ENCODE measurements around the gene PLEKHH2.

Gene PLEKHH2

GRCh38 chr2:43764086-43764705, 127.1 kb downstream of the PLEKHH2 start:
- no peak for DNase-seq

- DNase-seq: no peak
Observed at GRCh38 chr2:43766006-43766405, 128.9 kb downstream of the PLEKHH2 start.

GRCh38 chr2:43773876-43774613, 137.0 kb downstream of the PLEKHH2 start, which contains the start of gene DYNC2LI1:
Gene DYNC2LI1 (plus strand): TSS chr2:43774039. CDS start chr2:43774139, 100 bp downstream.
- peak; percentile 10 for DNase-seq

- DNase-seq: no peak
Observed at GRCh38 chr2:43774617-43775016, 137.6 kb downstream of the PLEKHH2 start.

GRCh38 chr2:43776324-43776723, 139.3 kb downstream of the PLEKHH2 start:
- no peak for DNase-seq

DNA sequence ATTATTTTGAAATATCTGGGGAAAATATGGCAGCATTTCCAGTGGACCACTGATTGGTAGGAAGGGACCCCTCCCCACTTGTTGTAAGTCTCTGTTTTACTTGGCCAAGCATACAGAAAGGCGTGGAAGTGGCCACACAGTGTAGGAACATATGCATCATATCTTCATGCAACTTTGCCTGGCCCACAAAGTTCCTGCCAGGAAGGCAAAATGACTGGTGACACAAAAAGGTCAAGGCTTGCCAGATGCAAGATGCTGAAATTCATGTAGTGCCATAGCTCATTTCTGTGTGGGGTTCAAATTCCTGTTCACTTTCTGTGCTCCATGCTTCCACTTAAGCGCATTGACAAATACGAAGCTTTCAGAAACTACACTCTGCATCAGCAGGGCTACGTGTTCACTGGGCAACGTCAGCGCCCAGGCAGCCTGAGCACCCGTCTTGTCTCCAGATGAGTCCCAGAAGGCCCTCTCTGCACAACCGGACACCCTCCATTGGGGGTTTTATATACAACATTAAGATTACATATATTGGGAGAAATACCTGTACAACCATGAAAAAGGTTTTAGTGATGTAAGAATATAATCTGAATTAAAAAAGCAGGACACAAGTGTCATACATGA, 140.4 kb downstream of the PLEKHH2 start:
- no peak for DNase-seq

DNA sequence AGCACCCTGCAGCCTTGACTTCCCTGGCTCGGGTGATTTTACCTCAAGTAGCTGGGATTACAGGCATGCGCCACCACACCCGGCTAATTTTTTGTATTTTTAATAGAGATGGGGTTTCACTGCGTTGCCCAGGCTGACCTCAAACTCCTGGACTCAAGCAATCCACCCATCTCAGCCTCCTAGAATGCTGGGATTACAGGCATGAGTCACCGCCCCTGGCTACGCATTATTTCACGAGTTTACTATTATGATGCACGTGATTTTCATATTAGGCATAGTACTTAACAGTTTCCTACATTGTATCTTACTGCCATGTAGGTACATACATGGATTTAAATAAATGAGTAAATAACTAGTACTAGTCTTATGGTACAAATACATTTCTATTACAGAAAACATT, 141.2 kb downstream of the PLEKHH2 start:
- DNase-seq: no peak

DNA sequence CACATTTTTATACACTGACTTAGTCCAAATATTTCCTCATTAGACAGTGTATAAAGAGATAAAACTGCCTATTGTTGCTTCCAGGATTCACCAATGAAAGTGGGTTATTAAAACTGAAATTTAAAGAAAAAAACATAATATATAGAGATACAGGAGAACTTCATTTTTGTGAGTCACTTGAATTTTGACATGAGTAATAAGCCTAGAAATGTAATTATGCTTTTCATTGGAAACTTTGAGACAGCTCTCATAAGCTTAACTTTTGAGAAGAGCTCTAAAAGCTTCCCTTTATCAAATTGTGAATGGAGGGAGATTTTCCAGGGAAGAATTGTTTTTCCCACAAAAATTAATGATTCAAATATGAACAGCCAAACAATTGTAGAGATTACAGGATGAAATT, 150.8 kb downstream of the PLEKHH2 start:
- no peak for DNase-seq

- DNase-seq: no peak
Observed at GRCh38 chr2:43788646-43789045, 151.6 kb downstream of the PLEKHH2 start.

DNA sequence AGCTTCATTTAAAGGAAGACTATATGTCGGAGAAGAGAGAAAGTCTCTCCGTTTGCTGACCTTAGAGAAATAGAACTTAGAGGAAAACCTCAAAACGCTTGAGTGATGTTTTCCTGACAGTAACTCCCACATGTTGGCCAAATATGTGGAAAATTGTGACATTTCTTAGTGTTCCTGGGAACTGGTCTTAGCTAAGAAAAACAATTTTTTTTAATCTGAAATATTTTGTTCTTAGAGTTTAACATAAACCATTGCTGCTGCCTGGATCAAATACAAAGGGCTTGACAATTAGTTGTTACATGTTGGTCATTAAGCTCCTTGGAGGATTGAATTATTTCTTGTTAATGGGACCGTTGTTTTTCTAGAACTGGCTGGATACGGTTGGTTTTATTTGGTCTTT, 153.1 kb downstream of the PLEKHH2 start:
- no peak for DNase-seq

DNA sequence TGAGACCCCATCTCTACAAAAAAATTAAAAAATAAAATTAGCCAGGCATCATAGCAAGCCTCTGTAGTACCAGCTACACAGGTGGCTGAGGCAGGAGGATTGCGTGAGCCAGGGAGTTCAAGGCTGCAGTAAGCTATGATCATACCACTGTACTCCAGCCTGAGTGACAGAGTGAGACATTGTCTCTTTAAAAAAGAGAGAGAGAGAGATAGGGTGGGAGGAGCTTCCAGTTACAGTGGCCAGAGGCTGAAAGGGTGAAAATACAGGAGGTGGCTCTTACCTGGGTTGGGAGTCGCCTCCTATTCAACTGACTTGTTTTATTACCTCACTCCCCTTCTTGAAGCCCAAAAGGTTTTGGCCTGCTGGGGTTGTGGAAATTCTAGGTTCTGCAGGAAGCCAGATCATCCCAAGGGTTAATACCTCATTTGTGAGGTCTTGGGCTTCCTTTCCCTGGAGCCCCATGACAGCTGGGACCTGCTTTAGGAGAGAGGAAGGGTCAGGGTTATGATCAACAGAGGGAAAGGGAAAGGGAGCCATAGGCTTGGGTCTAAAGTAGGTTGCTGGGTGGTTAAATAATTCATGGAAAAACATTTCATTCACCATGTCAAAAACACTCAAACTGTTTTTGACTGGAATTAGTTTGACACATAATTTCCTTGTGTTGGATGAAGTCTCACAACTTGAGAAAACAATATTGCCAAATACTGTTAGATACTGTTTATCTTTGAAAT, 154.1 kb downstream of the PLEKHH2 start:
- DNase-seq: no peak

DNA sequence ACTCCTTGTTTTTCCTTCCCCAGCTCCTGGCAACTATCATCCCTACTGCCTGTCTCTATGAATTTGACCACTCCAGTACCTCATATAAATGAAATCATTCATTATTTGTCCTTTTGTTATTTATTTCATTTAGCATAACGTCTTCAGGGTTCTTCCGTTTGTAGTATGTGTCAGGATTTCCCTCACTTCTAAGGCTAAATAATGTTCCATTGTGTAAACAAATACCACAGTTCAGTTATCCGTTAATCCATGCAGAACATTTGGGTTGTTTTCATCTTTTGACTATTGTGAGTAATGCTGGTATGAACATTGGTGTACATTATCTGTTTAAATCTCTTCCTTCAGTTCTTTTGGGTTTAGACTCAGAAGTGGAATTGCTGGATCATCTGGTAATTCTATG, 155.6 kb downstream of the PLEKHH2 start:
- DNase-seq: no peak

DNA sequence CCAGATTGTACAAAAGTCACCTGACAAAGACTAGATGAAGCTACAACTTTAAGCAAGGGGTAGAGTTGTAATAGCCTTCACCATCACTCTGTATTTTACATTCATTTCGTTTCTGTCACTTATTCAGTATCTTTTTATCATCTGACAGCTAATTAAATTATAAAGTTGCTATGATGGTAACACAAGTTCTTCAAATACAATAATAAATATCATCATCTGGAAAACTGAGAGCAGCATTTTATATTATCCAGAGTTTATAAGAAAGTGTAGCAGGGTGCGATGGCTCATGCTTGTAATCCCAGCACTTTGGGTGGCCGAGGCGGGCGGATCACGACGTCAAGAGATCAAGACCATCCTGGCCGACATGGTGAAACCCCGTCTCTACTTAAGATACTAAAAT, 157.9 kb downstream of the PLEKHH2 start:
- no peak for DNase-seq

DNA sequence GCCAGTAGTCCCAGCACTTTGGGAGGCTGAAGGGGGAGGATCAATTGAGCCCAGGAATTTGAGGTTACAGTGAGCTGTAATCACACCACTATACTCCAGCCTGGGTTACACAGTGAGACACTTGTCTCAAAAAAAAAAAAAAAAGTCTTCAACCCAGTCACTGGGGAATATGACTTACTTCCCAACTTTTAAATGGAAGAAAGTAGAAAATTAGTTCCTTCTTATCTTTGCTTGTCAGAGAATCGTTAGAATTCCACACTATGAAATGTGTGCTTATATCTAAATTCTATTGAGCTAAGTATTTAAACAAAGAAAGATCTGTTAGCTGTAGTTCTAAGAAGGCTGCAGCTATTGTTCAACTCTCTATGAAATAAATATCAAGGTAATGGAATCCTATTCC, 159.1 kb downstream of the PLEKHH2 start:
- no peak for DNase-seq

DNA sequence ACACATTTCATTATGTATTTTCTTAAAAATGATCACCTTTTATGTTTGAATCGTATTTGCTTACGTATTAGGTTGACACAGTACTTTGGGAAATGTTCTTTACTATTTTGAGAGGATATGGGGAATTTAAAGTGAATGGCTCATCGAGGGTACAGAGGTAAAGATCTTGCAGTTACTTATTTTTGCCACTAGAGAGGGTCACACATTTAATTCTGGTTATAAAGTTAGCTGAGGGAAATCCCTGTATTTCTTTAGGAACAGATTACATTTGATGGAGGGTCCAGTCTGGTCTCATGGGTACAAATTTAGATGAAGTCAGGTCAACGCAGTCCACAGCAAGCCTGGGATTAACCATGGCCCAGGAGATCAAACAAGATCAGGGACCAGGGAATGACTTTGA, 161.2 kb downstream of the PLEKHH2 start:
- DNase-seq: no peak

- DNase-seq: no peak
Observed at GRCh38 chr2:43800894-43801293, 163.8 kb downstream of the PLEKHH2 start.

- no peak for DNase-seq
Observed at GRCh38 chr2:43802135-43802534, 165.1 kb downstream of the PLEKHH2 start.

GRCh38 chr2:43803113-43803512, 166.1 kb downstream of the PLEKHH2 start:
- no peak for DNase-seq

GRCh38 chr2:43806719-43807031, 169.6 kb downstream of the PLEKHH2 start:
- no peak for DNase-seq

GRCh38 chr2:43810452-43810851, 173.4 kb downstream of the PLEKHH2 start:
- no peak for DNase-seq

GRCh38 chr2:43810888-43811287, 173.8 kb downstream of the PLEKHH2 start:
- no peak for DNase-seq

- DNase-seq: no peak
Observed at GRCh38 chr2:43812006-43812405, 174.9 kb downstream of the PLEKHH2 start.

DNA sequence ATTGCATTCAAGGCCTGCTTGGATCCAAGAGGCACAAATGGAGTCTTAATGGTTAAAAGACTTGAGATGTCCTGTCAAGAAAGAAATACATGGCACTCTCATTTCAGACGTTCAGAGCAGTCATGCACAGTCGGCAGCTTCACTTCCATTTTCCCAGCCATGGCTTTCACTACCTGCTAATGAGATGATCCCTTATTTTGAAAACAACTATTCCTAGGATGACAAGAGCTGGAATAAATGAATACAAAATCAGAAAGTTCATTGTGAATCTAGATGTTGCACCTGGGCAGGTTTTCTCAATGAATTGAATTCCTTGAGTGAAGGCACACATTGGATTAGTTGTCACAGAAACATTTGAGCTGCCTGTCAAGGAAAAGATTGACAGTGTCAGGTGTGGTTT, 175.9 kb downstream of the PLEKHH2 start:
- DNase-seq: no peak

- no peak for DNase-seq
Observed at GRCh38 chr2:43814711-43815110, 177.7 kb downstream of the PLEKHH2 start.

All from NCI-H524 treated with DMSO at 0.1 percent for 48 hours (cell line).